GM23338 (cell line): ENCODE results near the gene PDE2A. TPM values are rescaled to one million over a fixed set of nuclear protein-coding genes. Genes with fewer than 3 reads are reported as not detected.

Source experiments
- ATAC-seq: fragments of 200-7000 bp; cut with Tn5 transposase; 3 replicates; pipeline ENCODE4 v1.9.1; 2020
- DNase-seq: peaks from one replicate; pipeline ENCODE4 v3.0.0-alpha.2; 2015; ENCODE audit warnings: low spot score
- H2AFZ ChIP-seq: fragments of 200-600 bp; sonication (generic); 2 replicates; pipeline ENCODE4 v1.8.0; 2016; ENCODE audit warnings: antibody characterized with exemption, mild to moderate bottlenecking, moderate library complexity
- H3F3A ChIP-seq: fragments of 200-600 bp; sonication (generic); replicated peaks from 2 replicates; pipeline ENCODE4 v1.8.0; 2017; ENCODE audit warnings: antibody characterized with exemption, mixed run types, low read depth
- H3K27ac ChIP-seq: fragments of 200-600 bp; sonication (generic); 2 replicates; pipeline ENCODE4 v1.6.1; 2016; ENCODE audit warnings: low read depth
- H3K27me3 ChIP-seq: fragments of 200-600 bp; sonication (generic); 2 replicates; pipeline ENCODE4 v1.8.0; 2016; ENCODE audit warnings: mild to moderate bottlenecking, mixed run types, moderate library complexity; ENCODE audit not compliant: insufficient read depth
- H3K36me3 ChIP-seq: fragments of 200-600 bp; sonication (generic); 2 replicates; pipeline ENCODE4 v1.8.0; 2016; ENCODE audit warnings: mild to moderate bottlenecking; ENCODE audit not compliant: insufficient read depth
- H3K4me1 ChIP-seq: fragments of 200-600 bp; sonication (generic); 2 replicates; pipeline ENCODE4 v1.8.0; 2016; ENCODE audit warnings: mild to moderate bottlenecking, moderate library complexity; ENCODE audit not compliant: insufficient read depth
- H3K4me2 ChIP-seq: fragments of 200-600 bp; sonication (generic); 2 replicates; pipeline ENCODE4 v1.7.1; 2017; ENCODE audit warnings: mixed run types
- H3K4me3 ChIP-seq: fragments of 200-600 bp; sonication (generic); 2 replicates; pipeline ENCODE4 v1.6.1; 2016; ENCODE audit warnings: mixed run types
- H3K79me2 ChIP-seq: fragments of 200-600 bp; sonication (generic); replicated peaks from 2 replicates; pipeline ENCODE4 v1.8.0; 2017; ENCODE audit warnings: mild to moderate bottlenecking; ENCODE audit not compliant: insufficient read depth
- H3K9me2 ChIP-seq: fragments of 200-600 bp; sonication (generic); 2 replicates; pipeline ENCODE4 v1.8.0; 2017; ENCODE audit not compliant: insufficient read depth
- H4K20me1 ChIP-seq: fragments of 200-600 bp; sonication (generic); replicated peaks from 2 replicates; pipeline ENCODE4 v1.8.0; 2017; ENCODE audit warnings: mild to moderate bottlenecking; ENCODE audit not compliant: insufficient read depth
- H3K27ac Mint-ChIP-seq: 2 replicates; pipeline ENCODE4 v1.8.0; 2020; ENCODE audit warnings: inconsistent platforms, mild to moderate bottlenecking, moderate library complexity, mixed read lengths
- H3K27me3 Mint-ChIP-seq: 3 replicates; pipeline ENCODE4 v1.8.0; 2022; ENCODE audit warnings: low read depth, mild to moderate bottlenecking, moderate library complexity, mixed read lengths, inconsistent platforms; ENCODE audit not compliant: insufficient read depth, poor library complexity
- H3K36me3 Mint-ChIP-seq: 3 replicates; pipeline ENCODE4 v1.8.0; 2021; ENCODE audit warnings: low read depth, mild to moderate bottlenecking, inconsistent platforms, moderate library complexity, mixed read lengths
- H3K4me1 Mint-ChIP-seq: 3 replicates; pipeline ENCODE4 v1.8.0; 2020; ENCODE audit warnings: mild to moderate bottlenecking, inconsistent platforms, mixed read lengths
- H3K4me3 Mint-ChIP-seq: 3 replicates; pipeline ENCODE4 v1.8.0; 2021; ENCODE audit warnings: moderate library complexity, mild to moderate bottlenecking, inconsistent platforms, mixed read lengths
- H3K9me3 Mint-ChIP-seq: 3 replicates; pipeline ENCODE4 v1.8.0; 2020; ENCODE audit warnings: moderate library complexity, mild to moderate bottlenecking, inconsistent platforms, mixed read lengths
- CREB1 ChIP-seq: fragments of 250-450 bp; sonication (Bioruptor Pico); IDR thresholded peaks from 2 replicates; pipeline ENCODE4 v1.5.0; 2020; ENCODE audit warnings: low read depth, mild to moderate bottlenecking, moderate library complexity
- EZH2phosphoT487 ChIP-seq: fragments of 200-600 bp; sonication (generic); IDR thresholded peaks from one replicate; pipeline ENCODE4 v1.8.1; 2018; ENCODE audit warnings: antibody characterized with exemption; ENCODE audit not compliant: unreplicated experiment
- JUNB ChIP-seq: IDR thresholded peaks from one replicate; pipeline ENCODE4 v1.6.1; 2016; ENCODE audit warnings: antibody characterized with exemption; ENCODE audit not compliant: unreplicated experiment
- NANOG ChIP-seq: IDR thresholded peaks from 2 replicates; pipeline ENCODE4 v1.6.1; 2016; ENCODE audit warnings: antibody characterized with exemption, borderline replicate concordance
- POLR2AphosphoS5 ChIP-seq: IDR thresholded peaks from 2 replicates; pipeline ENCODE4 v1.6.1; 2016; ENCODE audit warnings: antibody characterized with exemption, low read depth
- STAT1 ChIP-seq: IDR thresholded peaks from one replicate; pipeline ENCODE4 v1.6.1; 2016; ENCODE audit warnings: antibody characterized with exemption; ENCODE audit not compliant: unreplicated experiment
- ZNF114 ChIP-seq: fragments of 250-450 bp; sonication (Bioruptor Pico); IDR thresholded peaks from 2 replicates; pipeline ENCODE4 v1.5.0; 2020; ENCODE audit warnings: mild to moderate bottlenecking, moderate library complexity
- ZNF331 ChIP-seq: fragments of 250-450 bp; sonication (Bioruptor Pico); IDR thresholded peaks from 2 replicates; pipeline ENCODE4 v1.5.0; 2020; ENCODE audit warnings: low read depth, mild to moderate bottlenecking, moderate library complexity
- polyA plus RNA-seq: library from polyadenylated mRNA; unstranded; fragments of >200 nt; fragmentation: Nextera tagmentation; extraction: Ambion mirVana; gene quantifications from 2 replicates; pipeline ENCODE4 v1.2.1, GENCODE V29; 2016
- total RNA-seq: library from RNA; depleted of rRNA; stranded (reverse); fragments of >200 nt; shearing (Covaris generic); gene quantifications from 2 replicates; pipeline ENCODE4 v1.2.3, GENCODE V29; 2014
- TF ChIP-seq, protein P1 (sequence below): IDR thresholded peaks from one replicate; pipeline ENCODE4 v1.6.1; 2018; ENCODE audit warnings: antibody characterized with exemption; ENCODE audit not compliant: unreplicated experiment
- TF ChIP-seq, protein P2 (sequence below), 2 experiments: fragments of 200-600 bp in 1 of 2; sonication (generic) in 1 of 2; conservative IDR thresholded peaks; 2 replicates each; pipeline versions ENCODE4 v1.5.1 to v1.6.1; 2016 to 2017; ENCODE audit warnings: antibody characterized with exemption in 2 of 2, low read depth in 2 of 2, mild to moderate bottlenecking in 2 of 2, moderate library complexity in 1 of 2
- TF ChIP-seq, protein P3 (sequence below): IDR thresholded peaks from 2 replicates; pipeline ENCODE4 v1.6.1; 2016; ENCODE audit warnings: antibody characterized with exemption
- TF ChIP-seq, protein P4 (sequence below): fragments of 250-450 bp; sonication (Bioruptor Pico); IDR thresholded peaks from 2 replicates; pipeline ENCODE4 v1.5.0; 2020; ENCODE audit warnings: mild to moderate bottlenecking, moderate library complexity

PDE2A gene
- total and polyA plus RNA-seq, 2 experiments from 2014 or later = 4.3 to 16.2 TPM

DNA sequence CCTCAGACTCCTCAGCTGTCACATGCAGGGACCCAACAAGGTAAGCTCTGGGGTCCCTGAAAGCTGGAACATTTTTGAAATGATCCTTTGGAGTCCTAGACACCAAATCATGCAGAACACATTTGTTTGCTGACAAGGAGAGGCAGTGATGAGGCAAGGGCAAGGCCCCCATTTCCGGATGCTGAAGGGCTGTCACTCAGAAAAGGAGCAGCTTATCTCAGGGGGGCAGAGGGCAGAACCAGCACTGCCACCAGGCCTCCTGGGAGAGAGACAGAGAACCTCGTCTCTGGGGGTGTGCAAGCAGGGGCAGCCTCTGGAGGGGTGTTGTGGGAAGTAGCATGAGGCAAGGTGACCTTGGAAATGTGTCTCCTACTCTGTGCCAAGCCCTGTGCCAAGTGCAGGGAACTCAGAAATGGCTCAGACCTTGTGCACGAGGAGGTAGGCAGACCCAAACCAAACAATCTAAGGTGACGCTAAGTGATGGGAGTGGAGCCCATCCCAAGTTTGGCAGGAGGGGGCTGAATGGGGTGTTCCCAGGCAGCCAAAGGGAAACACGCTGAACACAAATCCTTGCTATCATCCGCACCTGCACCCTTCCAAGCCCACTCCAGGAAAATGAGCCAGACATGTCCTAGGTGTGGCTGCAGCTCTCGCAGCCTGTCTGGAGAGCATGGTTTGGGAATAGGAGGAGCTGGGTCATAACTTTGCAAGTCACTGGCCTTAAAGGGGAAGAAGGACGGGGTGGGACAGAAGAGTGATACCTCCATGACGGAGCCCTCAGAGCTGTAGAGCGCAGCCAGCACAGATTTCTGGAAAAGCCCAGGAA is 94.2 kb downstream of the PDE2A start:
- peaks cover 22% of the 10 kb centered on the region for H3K27me3 ChIP-seq
- peaks cover 3% of the 10 kb centered on the region; the same call in 1 of the 2 replicates for H3K4me1 ChIP-seq
- DNase-seq (no peak), ATAC-seq (no peak)
- Mint-ChIP-seq H3K27me3 (peaks cover 32% of the 10 kb centered on the region), H3K36me3 (no peaks in the 10 kb centered on the region; the same call in 2 of the 3 replicates), H3K27ac (no peak overlapping the region), H3K9me3 (peaks cover 2% of the 10 kb centered on the region; the same call in 1 of the 3 replicates), H3K4me3 (no peak overlapping the region), H3K4me1 (peaks cover 5% of the 10 kb centered on the region; the same call in 1 of the 3 replicates)
- 0 out of 2 replicates have a peak, but pooled peaks cover 5% of the 10 kb centered on the region for H3K9me2 ChIP-seq
- no peaks in the 10 kb centered on the region for H4K20me1 ChIP-seq
- TF ChIP-seq EZH2phosphoT487 = no peak
- no peak for TF ChIP-seq CREB1 (CRISPR knock-in tag)
- TF ChIP-seq POLR2AphosphoS5 = no peak
- no peak for TF ChIP-seq JUNB
- TF ChIP-seq ZNF331 (CRISPR knock-in tag) = no peak
- TF ChIP-seq, protein P1, sequence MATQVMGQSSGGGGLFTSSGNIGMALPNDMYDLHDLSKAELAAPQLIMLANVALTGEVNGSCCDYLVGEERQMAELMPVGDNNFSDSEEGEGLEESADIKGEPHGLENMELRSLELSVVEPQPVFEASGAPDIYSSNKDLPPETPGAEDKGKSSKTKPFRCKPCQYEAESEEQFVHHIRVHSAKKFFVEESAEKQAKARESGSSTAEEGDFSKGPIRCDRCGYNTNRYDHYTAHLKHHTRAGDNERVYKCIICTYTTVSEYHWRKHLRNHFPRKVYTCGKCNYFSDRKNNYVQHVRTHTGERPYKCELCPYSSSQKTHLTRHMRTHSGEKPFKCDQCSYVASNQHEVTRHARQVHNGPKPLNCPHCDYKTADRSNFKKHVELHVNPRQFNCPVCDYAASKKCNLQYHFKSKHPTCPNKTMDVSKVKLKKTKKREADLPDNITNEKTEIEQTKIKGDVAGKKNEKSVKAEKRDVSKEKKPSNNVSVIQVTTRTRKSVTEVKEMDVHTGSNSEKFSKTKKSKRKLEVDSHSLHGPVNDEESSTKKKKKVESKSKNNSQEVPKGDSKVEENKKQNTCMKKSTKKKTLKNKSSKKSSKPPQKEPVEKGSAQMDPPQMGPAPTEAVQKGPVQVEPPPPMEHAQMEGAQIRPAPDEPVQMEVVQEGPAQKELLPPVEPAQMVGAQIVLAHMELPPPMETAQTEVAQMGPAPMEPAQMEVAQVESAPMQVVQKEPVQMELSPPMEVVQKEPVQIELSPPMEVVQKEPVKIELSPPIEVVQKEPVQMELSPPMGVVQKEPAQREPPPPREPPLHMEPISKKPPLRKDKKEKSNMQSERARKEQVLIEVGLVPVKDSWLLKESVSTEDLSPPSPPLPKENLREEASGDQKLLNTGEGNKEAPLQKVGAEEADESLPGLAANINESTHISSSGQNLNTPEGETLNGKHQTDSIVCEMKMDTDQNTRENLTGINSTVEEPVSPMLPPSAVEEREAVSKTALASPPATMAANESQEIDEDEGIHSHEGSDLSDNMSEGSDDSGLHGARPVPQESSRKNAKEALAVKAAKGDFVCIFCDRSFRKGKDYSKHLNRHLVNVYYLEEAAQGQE = no peak
- TF ChIP-seq, protein P2, sequence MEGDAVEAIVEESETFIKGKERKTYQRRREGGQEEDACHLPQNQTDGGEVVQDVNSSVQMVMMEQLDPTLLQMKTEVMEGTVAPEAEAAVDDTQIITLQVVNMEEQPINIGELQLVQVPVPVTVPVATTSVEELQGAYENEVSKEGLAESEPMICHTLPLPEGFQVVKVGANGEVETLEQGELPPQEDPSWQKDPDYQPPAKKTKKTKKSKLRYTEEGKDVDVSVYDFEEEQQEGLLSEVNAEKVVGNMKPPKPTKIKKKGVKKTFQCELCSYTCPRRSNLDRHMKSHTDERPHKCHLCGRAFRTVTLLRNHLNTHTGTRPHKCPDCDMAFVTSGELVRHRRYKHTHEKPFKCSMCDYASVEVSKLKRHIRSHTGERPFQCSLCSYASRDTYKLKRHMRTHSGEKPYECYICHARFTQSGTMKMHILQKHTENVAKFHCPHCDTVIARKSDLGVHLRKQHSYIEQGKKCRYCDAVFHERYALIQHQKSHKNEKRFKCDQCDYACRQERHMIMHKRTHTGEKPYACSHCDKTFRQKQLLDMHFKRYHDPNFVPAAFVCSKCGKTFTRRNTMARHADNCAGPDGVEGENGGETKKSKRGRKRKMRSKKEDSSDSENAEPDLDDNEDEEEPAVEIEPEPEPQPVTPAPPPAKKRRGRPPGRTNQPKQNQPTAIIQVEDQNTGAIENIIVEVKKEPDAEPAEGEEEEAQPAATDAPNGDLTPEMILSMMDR (conservative IDR thresholded peaks at IDR 0.05; ENCODE audit: low read depth in 2 of 2) = no peak
- TF ChIP-seq, protein P3, sequence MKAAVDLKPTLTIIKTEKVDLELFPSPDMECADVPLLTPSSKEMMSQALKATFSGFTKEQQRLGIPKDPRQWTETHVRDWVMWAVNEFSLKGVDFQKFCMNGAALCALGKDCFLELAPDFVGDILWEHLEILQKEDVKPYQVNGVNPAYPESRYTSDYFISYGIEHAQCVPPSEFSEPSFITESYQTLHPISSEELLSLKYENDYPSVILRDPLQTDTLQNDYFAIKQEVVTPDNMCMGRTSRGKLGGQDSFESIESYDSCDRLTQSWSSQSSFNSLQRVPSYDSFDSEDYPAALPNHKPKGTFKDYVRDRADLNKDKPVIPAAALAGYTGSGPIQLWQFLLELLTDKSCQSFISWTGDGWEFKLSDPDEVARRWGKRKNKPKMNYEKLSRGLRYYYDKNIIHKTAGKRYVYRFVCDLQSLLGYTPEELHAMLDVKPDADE = no peak
- no peak for TF ChIP-seq ZNF114 (CRISPR knock-in tag)
- TF ChIP-seq STAT1 = no peak
- no peak for TF ChIP-seq NANOG
- TF ChIP-seq, protein P4, sequence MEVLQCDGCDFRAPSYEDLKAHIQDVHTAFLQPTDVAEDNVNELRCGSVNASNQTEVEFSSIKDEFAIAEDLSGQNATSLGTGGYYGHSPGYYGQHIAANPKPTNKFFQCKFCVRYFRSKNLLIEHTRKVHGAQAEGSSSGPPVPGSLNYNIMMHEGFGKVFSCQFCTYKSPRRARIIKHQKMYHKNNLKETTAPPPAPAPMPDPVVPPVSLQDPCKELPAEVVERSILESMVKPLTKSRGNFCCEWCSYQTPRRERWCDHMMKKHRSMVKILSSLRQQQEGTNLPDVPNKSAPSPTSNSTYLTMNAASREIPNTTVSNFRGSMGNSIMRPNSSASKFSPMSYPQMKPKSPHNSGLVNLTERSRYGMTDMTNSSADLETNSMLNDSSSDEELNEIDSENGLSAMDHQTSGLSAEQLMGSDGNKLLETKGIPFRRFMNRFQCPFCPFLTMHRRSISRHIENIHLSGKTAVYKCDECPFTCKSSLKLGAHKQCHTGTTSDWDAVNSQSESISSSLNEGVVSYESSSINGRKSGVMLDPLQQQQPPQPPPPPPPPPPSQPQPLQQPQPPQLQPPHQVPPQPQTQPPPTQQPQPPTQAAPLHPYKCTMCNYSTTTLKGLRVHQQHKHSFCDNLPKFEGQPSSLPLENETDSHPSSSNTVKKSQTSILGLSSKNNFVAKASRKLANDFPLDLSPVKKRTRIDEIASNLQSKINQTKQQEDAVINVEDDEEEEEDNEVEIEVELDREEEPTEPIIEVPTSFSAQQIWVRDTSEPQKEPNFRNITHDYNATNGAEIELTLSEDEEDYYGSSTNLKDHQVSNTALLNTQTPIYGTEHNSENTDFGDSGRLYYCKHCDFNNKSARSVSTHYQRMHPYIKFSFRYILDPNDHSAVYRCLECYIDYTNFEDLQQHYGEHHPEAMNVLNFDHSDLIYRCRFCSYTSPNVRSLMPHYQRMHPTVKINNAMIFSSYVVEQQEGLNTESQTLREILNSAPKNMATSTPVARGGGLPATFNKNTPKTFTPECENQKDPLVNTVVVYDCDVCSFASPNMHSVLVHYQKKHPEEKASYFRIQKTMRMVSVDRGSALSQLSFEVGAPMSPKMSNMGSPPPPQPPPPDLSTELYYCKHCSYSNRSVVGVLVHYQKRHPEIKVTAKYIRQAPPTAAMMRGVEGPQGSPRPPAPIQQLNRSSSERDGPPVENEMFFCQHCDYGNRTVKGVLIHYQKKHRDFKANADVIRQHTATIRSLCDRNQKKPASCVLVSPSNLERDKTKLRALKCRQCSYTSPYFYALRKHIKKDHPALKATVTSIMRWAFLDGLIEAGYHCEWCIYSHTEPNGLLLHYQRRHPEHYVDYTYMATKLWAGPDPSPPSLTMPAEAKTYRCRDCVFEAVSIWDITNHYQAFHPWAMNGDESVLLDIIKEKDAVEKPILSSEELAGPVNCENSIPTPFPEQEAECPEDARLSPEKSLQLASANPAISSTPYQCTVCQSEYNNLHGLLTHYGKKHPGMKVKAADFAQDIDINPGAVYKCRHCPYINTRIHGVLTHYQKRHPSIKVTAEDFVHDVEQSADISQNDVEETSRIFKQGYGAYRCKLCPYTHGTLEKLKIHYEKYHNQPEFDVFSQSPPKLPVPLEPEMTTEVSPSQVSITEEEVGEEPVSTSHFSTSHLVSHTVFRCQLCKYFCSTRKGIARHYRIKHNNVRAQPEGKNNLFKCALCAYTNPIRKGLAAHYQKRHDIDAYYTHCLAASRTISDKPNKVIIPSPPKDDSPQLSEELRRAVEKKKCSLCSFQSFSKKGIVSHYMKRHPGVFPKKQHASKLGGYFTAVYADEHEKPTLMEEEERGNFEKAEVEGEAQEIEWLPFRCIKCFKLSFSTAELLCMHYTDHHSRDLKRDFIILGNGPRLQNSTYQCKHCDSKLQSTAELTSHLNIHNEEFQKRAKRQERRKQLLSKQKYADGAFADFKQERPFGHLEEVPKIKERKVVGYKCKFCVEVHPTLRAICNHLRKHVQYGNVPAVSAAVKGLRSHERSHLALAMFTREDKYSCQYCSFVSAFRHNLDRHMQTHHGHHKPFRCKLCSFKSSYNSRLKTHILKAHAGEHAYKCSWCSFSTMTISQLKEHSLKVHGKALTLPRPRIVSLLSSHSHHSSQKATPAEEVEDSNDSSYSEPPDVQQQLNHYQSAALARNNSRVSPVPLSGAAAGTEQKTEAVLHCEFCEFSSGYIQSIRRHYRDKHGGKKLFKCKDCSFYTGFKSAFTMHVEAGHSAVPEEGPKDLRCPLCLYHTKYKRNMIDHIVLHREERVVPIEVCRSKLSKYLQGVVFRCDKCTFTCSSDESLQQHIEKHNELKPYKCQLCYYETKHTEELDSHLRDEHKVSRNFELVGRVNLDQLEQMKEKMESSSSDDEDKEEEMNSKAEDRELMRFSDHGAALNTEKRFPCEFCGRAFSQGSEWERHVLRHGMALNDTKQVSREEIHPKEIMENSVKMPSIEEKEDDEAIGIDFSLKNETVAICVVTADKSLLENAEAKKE = no peak
- no peak overlapping the region for H3K4me3 ChIP-seq
- no peak overlapping the region for H3K27ac ChIP-seq
- H3K79me2 ChIP-seq = no peaks in the 10 kb centered on the region
- no peaks in the 10 kb centered on the region for H3K36me3 ChIP-seq
- H3K4me2 ChIP-seq = no peak overlapping the region
- no peaks in the 10 kb centered on the region for H3F3A ChIP-seq
- H2AFZ ChIP-seq = no peak overlapping the region
